ENCODE results near the gene SOX15. TPM values are rescaled to one million over a fixed set of nuclear protein-coding genes. Genes with fewer than 3 reads are reported as not detected.
A peak's percentile ranks its signal among the peaks of the same experiment; 100 is the strongest.

Gene SOX15
- total and polyA plus RNA-seq, 2 of the 13 experiments (the other 11 are each of a cell fraction or from before 2014, with no cell fraction given): 0.07 to 0.18 TPM

DNA sequence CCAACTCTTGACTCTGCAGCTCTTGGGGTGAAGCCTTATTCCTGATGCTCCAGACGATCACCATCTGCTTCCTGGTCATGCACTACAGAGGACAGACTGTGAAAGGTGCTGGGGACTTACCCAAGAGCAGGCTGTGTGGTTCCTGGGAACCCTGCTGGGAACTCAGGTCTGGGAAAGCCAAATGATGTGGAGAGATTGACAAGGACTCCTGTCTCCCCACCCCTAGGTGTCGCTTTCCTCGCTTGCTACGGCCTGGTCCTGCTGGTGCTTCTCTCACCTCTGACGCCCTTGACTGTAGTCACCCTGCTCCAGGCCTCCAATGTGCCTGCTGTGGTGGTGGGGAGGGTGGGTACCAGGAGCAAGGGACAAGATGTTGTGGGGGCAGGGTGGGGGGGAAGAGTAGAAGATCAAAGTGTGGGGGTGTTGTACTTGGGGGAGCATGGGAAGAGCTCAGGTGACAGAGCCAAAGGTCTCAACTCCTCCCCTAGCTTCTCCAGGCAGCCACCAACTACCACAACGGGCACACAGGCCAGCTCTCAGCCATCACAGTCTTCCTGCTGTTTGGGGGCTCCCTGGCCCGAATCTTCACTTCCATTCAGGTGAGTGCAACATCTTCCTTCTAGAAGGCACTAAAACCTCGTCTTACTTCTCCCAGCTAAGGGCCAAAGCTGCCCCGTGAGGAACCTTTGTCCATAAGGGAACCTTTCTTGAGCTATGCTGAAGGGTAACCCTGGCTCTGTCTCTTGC lies 3.0 kb downstream of the SOX15 start (continued):
- TF ChIP-seq, protein P1, sequence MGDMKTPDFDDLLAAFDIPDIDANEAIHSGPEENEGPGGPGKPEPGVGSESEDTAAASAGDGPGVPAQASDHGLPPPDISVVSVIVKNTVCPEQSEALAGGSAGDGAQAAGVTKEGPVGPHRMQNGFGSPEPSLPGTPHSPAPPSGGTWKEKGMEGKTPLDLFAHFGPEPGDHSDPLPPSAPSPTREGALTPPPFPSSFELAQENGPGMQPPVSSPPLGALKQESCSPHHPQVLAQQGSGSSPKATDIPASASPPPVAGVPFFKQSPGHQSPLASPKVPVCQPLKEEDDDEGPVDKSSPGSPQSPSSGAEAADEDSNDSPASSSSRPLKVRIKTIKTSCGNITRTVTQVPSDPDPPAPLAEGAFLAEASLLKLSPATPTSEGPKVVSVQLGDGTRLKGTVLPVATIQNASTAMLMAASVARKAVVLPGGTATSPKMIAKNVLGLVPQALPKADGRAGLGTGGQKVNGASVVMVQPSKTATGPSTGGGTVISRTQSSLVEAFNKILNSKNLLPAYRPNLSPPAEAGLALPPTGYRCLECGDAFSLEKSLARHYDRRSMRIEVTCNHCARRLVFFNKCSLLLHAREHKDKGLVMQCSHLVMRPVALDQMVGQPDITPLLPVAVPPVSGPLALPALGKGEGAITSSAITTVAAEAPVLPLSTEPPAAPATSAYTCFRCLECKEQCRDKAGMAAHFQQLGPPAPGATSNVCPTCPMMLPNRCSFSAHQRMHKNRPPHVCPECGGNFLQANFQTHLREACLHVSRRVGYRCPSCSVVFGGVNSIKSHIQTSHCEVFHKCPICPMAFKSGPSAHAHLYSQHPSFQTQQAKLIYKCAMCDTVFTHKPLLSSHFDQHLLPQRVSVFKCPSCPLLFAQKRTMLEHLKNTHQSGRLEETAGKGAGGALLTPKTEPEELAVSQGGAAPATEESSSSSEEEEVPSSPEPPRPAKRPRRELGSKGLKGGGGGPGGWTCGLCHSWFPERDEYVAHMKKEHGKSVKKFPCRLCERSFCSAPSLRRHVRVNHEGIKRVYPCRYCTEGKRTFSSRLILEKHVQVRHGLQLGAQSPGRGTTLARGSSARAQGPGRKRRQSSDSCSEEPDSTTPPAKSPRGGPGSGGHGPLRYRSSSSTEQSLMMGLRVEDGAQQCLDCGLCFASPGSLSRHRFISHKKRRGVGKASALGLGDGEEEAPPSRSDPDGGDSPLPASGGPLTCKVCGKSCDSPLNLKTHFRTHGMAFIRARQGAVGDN (CRISPR knock-in tag; IDR thresholded peaks at IDR 0.05): peak; percentile 39; the same call in 1 of the 2 replicates
- TF ChIP-seq SMC3 (IDR thresholded peaks at IDR 0.05; ENCODE audit: low read length) (peak; percentile 67), XRCC5 (optimal IDR thresholded peaks at IDR 0.05; ENCODE audit: low read length) (peak; percentile 45), ZBTB7A (CRISPR knock-in tag; IDR thresholded peaks at IDR 0.05) (no peak), MEIS2 (CRISPR knock-in tag; IDR thresholded peaks at IDR 0.05) (0 out of 2 replicates have a peak, but pooled peaks have one; percentile 44), HDAC2 (CRISPR knock-in tag; IDR thresholded peaks at IDR 0.05) (no peak), STAG1 (CRISPR knock-in tag; IDR thresholded peaks at IDR 0.05) (peak; percentile 64), KDM2A (CRISPR knock-in tag; IDR thresholded peaks at IDR 0.05; ENCODE audit: borderline replicate concordance, low read depth) (peak; percentile 35; the same call in 1 of the 2 replicates), THAP11 (CRISPR knock-in tag; IDR thresholded peaks at IDR 0.05) (peak; percentile 30; the same call in 1 of the 2 replicates), HOXA3 (CRISPR knock-in tag; IDR thresholded peaks at IDR 0.05) (no peak), SALL1 (CRISPR knock-in tag; IDR thresholded peaks at IDR 0.05) (peak; percentile 41; the same call in 1 of the 2 replicates)
- TF ChIP-seq, protein P2, sequence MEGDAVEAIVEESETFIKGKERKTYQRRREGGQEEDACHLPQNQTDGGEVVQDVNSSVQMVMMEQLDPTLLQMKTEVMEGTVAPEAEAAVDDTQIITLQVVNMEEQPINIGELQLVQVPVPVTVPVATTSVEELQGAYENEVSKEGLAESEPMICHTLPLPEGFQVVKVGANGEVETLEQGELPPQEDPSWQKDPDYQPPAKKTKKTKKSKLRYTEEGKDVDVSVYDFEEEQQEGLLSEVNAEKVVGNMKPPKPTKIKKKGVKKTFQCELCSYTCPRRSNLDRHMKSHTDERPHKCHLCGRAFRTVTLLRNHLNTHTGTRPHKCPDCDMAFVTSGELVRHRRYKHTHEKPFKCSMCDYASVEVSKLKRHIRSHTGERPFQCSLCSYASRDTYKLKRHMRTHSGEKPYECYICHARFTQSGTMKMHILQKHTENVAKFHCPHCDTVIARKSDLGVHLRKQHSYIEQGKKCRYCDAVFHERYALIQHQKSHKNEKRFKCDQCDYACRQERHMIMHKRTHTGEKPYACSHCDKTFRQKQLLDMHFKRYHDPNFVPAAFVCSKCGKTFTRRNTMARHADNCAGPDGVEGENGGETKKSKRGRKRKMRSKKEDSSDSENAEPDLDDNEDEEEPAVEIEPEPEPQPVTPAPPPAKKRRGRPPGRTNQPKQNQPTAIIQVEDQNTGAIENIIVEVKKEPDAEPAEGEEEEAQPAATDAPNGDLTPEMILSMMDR (CRISPR knock-in tag; IDR thresholded peaks at IDR 0.05): peak; percentile 73
- TF ChIP-seq, protein P3, sequence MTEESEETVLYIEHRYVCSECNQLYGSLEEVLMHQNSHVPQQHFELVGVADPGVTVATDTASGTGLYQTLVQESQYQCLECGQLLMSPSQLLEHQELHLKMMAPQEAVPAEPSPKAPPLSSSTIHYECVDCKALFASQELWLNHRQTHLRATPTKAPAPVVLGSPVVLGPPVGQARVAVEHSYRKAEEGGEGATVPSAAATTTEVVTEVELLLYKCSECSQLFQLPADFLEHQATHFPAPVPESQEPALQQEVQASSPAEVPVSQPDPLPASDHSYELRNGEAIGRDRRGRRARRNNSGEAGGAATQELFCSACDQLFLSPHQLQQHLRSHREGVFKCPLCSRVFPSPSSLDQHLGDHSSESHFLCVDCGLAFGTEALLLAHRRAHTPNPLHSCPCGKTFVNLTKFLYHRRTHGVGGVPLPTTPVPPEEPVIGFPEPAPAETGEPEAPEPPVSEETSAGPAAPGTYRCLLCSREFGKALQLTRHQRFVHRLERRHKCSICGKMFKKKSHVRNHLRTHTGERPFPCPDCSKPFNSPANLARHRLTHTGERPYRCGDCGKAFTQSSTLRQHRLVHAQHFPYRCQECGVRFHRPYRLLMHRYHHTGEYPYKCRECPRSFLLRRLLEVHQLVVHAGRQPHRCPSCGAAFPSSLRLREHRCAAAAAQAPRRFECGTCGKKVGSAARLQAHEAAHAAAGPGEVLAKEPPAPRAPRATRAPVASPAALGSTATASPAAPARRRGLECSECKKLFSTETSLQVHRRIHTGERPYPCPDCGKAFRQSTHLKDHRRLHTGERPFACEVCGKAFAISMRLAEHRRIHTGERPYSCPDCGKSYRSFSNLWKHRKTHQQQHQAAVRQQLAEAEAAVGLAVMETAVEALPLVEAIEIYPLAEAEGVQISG (CRISPR knock-in tag; IDR thresholded peaks at IDR 0.05): 0 out of 2 replicates have a peak, but pooled peaks have one; percentile 23

Data from HepG2 (cell line).